NCI-H1694 (cell line): ENCODE measurements around the gene ISX.

ENCODE experiments used
- DNase-seq: peaks from one replicate; lab custom pipeline; 2025; lab: John Stamatoyannopoulos, UW

ISX gene

DNA sequence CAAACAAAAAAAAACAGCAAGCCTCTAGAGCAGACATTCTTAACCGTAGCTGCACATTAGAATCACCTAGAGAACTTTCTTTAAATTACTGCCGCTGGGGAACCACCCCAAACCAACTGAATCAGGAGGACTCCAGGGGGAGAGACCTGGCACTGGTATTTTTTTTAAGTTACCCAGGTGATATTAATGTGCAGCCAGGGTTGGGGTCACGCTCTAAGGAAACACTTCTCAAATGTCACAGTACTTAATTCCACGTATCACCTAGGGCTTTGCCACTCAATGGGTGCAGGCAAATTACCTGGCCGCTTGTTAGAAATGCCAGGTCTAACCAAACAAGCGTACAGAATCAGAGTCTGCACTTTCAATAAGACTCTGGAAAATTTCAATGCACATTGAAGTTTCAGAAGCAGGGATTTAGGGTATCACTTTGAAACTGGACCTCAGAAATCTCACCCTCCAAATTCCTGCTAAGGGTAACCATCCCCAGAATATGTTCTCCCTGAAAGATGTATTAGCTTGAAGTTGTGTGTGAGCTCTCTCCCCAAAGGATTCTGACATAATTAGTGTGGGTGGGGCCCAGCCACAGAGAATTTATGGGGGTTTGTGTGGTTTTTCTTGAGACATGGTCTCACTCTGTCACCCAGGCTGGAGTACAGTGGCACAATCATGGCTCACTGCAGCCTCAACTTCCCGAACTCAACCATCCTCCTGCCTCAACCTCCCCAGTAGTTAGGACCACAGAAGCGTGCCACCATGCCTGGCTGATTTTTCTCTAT lies 12.7 kb upstream of the ISX start:
- no peak for DNase-seq

GRCh38 chr22:35054064-35054463 lies 11.9 kb upstream of the ISX start:
- no peak for DNase-seq

- no peak for DNase-seq
Measured at GRCh38 chr22:35056486-35056885, 9.5 kb upstream of the ISX start.

DNA sequence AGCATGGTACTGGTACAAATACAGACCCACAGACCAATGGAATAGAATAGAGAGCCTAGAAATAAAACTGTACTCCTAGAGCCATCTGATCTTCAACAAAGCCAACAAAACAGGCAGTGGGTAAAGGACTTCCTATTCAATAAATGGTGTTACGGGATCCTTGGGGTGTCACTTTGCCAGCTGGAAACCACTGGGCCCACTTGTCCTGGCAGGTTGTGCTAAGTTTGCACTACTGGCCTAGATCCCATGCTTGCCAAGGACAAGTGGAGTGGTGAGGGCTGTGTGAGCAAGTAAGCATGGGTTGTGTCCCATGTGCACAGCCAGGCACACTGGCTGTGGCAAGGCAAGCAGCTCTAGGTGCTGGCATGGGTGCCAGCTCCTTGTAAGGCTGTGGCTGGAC lies 8.8 kb upstream of the ISX start:
- no peak for DNase-seq

- no peak for DNase-seq
Measured at GRCh38 chr22:35059632-35060031, 6.3 kb upstream of the ISX start.

- DNase-seq = no peak
Measured at GRCh38 chr22:35064664-35065063, 1.3 kb upstream of the ISX start.

DNA sequence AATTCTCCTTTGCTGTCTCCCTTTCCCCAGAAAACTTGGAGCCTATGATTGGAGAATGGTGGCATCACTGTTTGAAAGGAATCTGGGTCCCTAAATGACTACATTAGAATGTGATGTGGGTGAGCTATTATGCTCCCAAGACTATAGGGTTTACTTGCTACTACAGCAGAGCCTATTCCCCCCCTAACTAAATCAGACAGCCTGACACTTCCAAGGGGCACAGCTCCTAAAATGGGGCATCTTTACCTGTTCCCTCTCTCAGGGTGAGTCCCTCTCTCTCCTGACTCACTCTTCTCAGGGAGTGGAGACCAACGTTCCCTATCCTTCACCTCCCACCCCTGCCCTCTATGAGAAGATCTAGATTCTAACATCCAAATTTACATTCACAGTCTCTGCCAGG lies 775 bp upstream of the ISX start:
- no peak for DNase-seq

GRCh38 chr22:35066768-35067167 lies 810 bp downstream of the ISX start:
- DNase-seq = no peak

- DNase-seq = no peak
Measured at GRCh38 chr22:35069541-35069940, 3.6 kb downstream of the ISX start.

- peak; percentile 58 for DNase-seq
Measured at GRCh38 chr22:35070451-35071093, 4.6 kb downstream of the ISX start.

GRCh38 chr22:35071784-35072183 lies 5.8 kb downstream of the ISX start:
- DNase-seq = no peak

DNA sequence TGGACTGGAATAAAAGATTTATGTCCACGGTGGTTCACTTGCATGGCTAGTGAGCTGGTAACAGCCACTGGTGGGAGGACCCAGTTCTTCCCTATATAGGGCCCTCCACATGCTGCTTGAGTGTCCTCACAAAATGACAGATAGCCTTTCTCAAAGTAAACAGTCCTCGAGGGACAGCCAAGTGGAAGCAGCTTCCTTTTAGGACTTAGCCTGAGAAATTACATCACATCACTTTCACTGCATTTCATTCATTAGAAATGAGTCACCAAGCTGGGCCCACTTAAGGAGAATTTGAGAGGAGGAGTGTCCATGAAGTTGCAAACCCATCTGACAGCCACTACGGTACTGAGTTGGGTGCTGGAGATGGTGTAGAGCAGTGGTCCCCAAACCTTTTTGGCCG lies 7.0 kb downstream of the ISX start:
- no peak for DNase-seq

GRCh38 chr22:35074583-35074982 lies 8.6 kb downstream of the ISX start:
- DNase-seq = no peak

- no peak for DNase-seq
Measured at GRCh38 chr22:35076630-35077029, 10.7 kb downstream of the ISX start.

DNA sequence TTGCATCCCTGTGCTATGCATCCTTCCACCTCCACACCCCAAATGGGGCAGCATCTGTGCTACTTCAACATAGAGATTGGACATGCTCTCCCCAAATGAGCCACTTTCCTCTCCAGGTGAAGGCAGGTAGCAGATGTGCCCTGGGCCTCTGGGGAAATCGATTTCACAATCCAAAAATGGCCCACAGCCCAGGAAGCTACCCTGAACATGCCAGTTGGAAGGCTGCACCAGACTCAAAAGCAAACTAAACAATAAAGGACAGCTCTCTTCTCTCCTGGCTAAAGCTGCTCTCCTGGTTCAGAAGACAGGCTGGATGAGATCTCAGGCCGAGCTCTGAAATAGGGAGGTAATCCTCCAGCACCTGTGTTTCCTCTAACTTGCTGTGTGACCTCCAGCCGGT lies 19.7 kb downstream of the ISX start:
- DNase-seq = no peak

DNA sequence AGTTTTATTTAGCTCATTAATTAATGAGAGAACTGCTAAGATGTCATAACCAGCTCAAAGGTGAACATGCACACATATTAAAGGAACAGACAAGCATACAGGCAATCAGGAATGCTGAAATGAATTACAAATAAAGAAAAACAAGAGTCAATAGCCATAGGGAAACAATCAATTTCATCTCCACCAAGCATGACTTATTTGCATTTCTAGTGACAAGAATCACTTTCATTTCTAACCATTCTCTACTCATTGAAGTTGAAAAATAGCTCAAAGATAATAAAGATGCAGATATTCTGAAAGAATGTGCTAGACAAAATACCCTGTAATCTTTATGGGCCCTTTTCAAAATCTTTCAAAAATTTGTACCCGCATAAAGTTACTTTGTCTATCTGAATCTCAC lies 23.2 kb downstream of the ISX start:
- no peak for DNase-seq

GRCh38 chr22:35092406-35092805 lies 26.4 kb downstream of the ISX start:
- no peak for DNase-seq

DNA sequence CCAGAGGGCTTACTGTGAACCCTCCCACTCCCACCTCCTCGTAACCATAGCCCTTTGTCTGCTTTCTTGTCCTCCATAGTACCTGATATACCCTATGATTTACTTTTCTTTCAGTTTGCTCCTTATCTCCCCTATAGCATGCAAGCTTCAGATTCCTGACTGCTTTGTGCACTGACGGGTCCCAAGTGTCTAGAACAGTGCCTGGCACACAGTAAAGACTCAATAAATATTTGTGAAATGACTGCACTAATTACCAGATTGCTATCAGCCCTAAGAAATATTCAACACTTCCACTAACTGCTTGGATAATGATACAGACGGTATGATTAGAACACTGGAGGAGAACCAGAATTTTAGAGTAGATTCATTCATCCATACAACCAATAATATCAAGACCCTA lies 33.0 kb downstream of the ISX start:
- DNase-seq = no peak

DNA sequence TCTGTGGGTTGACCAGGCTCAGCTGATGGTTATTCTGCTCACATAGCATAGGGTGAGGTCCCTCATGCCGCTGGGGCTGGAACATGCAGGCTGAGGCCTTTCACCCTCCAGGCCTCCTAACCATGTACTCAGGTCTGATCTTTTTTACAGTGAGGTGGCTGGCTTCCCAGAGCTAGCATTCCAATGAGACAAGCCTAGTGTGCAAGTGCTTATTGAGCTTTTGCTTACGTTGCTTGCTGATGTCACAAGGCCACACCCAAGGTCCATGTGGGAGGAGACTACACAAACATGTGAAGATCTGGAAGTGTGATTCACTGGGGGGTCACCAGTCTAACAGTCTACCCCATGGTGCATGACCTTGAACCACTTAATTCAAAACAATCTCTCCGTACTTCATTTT lies 33.9 kb downstream of the ISX start:
- no peak for DNase-seq

- DNase-seq = no peak
Measured at GRCh38 chr22:35102663-35103062, 36.7 kb downstream of the ISX start.

GRCh38 chr22:35103761-35104160 lies 37.8 kb downstream of the ISX start:
- no peak for DNase-seq

DNA sequence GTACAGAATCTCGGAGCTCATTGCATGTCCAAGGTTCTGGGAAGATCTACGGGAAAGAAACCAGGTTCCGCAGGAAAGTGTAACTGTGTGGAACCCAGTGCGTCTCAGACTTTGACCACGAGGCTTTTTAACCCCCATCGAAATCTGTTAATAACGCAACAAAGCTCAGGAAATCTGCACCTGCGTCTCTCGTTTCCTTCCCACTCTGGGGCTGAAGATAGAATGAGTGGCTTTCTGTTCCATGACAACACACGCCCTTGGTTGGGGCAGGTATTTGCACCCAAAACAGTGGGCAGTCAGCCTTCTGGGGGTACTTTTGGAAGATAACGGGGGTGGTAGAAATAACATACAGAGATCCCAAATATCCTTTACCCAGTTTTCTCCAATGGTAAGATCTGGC lies 38.5 kb downstream of the ISX start:
- no peak for DNase-seq

DNA sequence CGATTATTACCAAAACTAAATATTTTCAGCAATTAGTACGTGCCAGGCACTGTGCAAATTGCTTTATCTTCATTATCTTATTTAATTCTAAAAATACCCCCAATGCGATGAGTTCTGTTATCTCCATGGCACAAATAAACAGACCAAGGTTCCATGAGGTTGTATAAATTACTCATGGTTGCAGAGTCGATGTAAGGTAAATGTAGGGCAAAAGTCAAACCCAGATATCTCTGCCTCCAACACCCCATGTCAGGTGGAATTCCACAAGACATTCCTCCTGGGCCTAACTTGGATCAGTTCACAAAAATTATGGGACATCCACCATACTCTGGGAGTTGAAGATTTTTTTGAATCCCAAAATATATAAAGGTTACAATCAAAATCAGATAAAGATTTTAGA lies 43.7 kb downstream of the ISX start:
- DNase-seq = no peak

DNA sequence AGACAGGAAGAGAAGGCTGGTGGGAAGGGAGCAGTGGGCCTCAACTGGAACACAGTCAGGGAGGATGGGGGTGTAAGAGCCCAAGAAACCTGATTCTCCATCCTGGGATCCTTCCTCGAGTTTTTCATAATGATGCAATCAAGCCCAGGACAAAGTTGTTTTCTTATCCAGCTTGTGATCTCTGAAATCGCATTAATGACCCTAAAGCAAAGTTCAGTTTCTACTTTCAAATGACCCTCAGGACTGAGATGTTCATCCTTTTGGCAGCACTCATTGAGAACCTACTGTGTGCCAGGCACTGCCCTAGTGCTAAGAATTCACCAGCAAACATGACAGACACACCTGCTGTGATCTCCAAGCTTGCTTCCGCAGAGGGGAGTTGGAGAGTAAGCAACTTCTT lies 45.3 kb downstream of the ISX start:
- no peak for DNase-seq
